ENCODE data around the gene CFAP141.
A peak's percentile ranks its signal among the peaks of the same experiment; 100 is the strongest.
"Not testable (repeated sequence)": the region's sequence is repeated elsewhere in the genome, so short reads cannot be mapped to it uniquely, and the experiment has no call there.

CFAP141 gene

GRCh38 chr1:154208677-154209388, 2.7 kb upstream of the CFAP141 start:
- no peak for DNase-seq (ENCODE audit: low read depth in 3 of 3)

DNA sequence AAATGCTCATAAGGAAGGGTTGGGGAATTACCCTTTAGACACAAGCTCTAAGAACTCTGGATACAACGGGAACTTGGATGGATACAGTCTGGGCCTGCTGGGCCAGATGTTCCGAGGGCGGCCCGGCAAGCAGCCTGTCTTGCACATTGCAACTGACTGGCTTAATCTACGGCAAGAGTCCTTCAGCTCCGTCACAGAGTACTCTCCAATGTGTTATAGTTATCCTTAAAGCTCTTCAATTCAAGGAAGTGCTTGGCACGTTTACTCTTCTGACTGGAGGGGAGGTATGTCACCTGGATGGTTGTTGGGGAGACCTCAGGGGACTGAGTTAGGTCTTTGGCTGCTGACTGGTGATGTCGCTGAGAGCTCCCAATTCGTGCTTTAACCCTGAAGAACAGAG, 1.1 kb upstream of the CFAP141 start:
- no peak for DNase-seq (ENCODE audit: low read depth in 3 of 3)

- DNase-seq (ENCODE audit: low read depth in 3 of 3), result not testable (repeated sequence)
Measured at GRCh38 chr1:154205778-154206177, 355 bp downstream of the CFAP141 start.

- DNase-seq (ENCODE audit: low read depth in 3 of 3), result no peak
Measured at GRCh38 chr1:154199563-154199879, 6.6 kb downstream of the CFAP141 start.

DNA sequence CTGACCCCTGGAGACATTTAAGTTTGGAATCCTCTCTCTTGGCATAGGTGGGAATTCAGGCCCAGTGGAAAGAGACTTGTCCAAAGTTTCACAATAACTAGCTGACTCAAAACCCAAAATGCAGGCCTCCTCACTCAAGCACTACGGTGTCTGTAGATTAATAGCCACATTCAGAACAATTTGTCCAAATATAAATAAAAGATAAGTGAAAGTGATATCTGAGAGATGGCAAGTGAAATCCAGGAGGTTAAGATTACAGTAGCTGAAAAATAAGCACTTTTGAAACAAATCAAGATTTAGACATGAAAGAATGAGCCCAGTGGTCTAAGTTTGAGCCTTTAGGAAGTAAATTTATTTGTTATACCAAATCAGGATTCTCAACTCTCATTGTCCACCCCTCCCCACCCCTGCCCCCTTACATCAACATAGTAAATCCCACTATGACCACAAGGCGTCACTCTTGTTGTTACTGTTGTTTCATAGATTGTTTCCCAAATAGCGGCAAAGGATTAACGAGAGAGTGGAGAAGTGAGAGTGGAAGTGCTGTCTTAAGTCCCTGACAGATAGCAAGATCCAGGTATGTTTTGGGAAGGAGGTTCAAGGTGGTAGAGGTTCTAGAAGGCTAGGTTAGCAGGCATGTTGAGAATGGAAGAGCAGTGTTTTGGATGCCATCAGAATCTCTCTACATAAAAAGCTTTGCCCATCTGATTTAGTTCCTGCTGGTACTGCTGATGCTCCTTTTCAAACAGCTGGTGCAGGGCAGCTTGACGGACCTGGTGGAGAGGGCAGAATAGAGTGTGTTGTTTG, 7.2 kb downstream of the CFAP141 start:
- DNase-seq (ENCODE audit: low read depth in 3 of 3), result peak in 1 of 3 experiments; percentile 25

DNA sequence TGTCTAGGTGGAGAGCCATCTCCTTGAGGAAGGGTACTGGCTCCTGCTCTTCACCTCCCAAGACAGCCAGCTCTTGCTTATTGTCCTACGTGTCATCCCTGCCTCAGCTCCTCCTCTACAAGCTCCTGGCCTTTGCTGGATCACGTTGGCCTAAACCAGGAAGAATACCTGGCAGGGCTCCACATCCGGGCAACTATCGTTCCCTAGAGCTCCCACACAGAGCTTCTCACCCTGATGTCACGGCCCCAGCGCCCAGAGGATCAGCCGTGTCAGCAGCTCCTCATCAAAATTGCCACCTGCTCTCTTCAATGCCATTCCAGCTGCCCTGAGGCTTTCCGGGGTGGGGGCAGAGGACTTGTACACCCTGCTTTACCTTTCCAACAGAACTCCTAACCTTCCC, 12.3 kb downstream of the CFAP141 start:
- DNase-seq (ENCODE audit: low read depth in 3 of 3), result no peak

DNA sequence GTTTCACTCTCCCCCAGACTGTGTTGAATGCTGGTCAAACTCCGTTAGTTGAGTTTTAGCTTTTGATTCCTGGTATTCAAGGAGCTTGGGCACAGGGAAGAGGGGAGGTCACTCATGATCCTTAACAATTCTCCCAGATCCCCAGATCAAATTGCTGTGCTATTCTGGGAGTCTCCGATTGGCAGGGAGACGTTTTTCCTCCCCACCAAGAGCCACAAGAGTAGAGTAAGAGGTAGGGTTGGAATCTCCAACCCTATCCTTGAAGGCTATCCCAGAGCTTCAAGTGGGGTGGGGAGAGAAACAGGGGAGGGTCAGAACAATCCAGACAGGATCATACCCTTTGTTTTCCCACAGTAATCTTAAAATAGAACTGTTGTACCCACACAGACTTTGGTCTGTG, 13.7 kb downstream of the CFAP141 start:
- no peak for DNase-seq (ENCODE audit: low read depth in 3 of 3)

- DNase-seq (ENCODE audit: low read depth in 3 of 3), result no peak
Measured at GRCh38 chr1:154191990-154192461, 14.1 kb downstream of the CFAP141 start, which contains the start of gene TPM3. TPM3 (minus strand) TSS chr1:154192100; CDS start chr1:154192018, 82 bp downstream.

- no peak for DNase-seq (ENCODE audit: low read depth in 3 of 3)
Measured at GRCh38 chr1:154190550-154190949, 15.6 kb downstream of the CFAP141 start.

DNA sequence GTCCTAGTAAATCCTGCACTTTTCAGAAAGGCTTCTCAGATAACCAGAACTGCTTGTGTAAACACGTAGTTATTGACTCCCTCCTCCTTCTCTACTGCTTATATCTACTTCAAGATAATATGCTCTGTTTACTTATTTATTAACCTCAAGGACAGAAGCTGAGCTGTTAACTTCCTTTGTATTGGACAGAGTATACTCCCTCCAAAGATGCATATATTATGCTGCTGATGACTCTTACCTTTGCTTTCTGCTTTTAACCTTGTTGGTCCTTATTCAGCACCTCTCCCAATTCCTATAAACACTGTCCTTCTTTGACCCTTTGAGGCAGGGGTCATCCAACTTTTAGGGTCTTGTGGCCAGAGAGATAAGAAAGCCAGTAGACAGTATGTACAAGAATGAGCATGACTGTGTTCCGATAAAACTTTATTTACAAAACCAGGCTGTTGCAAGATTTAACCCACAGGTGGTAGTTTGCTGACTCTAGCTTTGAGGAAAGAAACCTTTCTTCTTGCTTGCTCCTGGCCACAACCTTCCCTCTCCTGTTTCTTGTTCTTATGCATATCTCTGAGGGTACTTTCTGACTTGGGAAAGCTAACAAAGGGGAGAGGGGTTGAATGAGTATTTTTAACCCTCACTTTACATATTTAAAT, 19.2 kb downstream of the CFAP141 start:
- no peak for DNase-seq (ENCODE audit: low read depth in 3 of 3)

DNA sequence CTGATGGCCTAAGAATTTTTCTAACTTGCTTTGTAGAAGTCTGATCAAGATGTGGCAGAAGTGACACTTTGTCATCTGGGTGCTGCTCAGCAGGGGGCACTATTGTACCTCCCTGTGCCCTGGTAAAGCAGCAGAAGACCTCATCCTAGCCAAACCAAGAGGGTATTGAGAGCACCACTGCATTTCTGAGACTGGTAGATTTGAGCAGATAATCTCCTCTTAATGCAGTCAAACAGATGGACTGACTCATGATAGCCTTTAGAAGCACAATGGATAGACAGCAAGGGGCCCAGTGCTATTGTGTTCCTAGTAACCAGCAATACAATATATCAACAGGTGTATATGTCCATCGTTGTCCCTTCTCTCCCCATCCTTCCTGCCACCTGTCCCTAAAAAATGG, 20.0 kb downstream of the CFAP141 start:
- DNase-seq (ENCODE audit: low read depth in 3 of 3), result peak; percentile 28 to 45 (median 37)

- DNase-seq (ENCODE audit: low read depth in 3 of 3), result peak; percentile 84 to 86 (median 85)
Measured at GRCh38 chr1:154183046-154183915, 22.9 kb downstream of the CFAP141 start.

DNA sequence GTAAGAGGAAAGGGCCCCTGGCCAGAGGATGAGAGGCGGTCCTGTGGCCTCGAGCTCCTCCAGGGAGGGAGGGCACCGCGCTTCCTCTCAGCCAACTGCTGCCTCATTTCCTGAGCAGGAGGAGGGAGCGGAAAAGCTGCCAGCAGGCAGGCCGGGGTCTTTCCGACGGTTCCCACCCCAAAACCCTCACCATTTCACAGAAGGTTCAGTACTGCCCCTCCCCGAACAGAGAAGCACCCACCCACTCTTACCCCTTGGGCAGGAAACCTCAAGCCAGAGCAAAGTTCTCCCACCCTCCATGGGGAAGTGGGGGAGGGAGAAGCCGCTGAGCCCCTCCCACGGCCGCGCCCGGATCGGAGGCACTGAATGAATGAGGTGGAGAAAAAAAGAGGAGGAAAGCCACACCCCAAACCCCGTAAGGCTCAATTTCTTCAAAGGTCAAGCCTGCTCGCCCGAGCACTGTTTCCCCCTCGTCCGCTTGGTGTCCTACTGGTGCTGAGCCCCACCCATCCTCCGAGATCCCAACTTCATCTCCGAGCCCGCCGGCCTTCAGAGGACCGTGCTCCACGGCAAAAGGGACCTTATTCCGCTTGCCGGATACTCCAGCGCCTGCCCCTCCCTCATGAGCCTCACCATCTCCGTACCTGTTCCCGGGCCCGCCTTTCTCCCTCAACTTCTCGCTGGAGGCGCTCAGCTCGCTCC, 23.6 kb downstream of the CFAP141 start:
- peak; percentile 37 to 49 (median 47) for DNase-seq (ENCODE audit: low read depth in 3 of 3)

GRCh38 chr1:154181944-154182343, 24.2 kb downstream of the CFAP141 start:
- DNase-seq (ENCODE audit: low read depth in 3 of 3), result no peak

- DNase-seq (ENCODE audit: low read depth in 3 of 3), result no peak
Measured at GRCh38 chr1:154179946-154180687, 26.0 kb downstream of the CFAP141 start.

- DNase-seq (ENCODE audit: low read depth in 3 of 3), result no peak
Measured at GRCh38 chr1:154178911-154179811, 27.0 kb downstream of the CFAP141 start.

- DNase-seq (ENCODE audit: low read depth in 3 of 3), result no peak
Measured at GRCh38 chr1:154178013-154178412, 28.1 kb downstream of the CFAP141 start.

GRCh38 chr1:154176337-154176736, 29.8 kb downstream of the CFAP141 start:
- DNase-seq (ENCODE audit: low read depth in 3 of 3), result no peak

GRCh38 chr1:154174654-154175053, 31.5 kb downstream of the CFAP141 start:
- no peak for DNase-seq (ENCODE audit: low read depth in 3 of 3)
